Effector memory CD8-positive, alpha-beta T cell (primary cell): ENCODE data around the gene POMGNT1.

Source experiments
- ATAC-seq: fragments of 150-1000 bp; cut with Tn5 transposase; replicated peaks from 2 replicates; pipeline ENCODE4 v1.10.0; 2021; ENCODE audit warnings: mild to moderate bottlenecking, moderate library complexity
- DNase-seq, 3 experiments: peaks; one replicate each; pipeline ENCODE4 v3.0.0; 2021
- H3K27ac Mint-ChIP-seq, 2 donors: one replicate each; pipeline ENCODE4 v1.8.0; 2022; ENCODE audit warnings: mild to moderate bottlenecking in 2 of 2, mixed read lengths in 2 of 2, moderate library complexity in 2 of 2
- H3K27me3 Mint-ChIP-seq, 2 donors: one replicate each; pipeline ENCODE4 v1.8.0; 2022; ENCODE audit warnings: mixed read lengths in 2 of 2
- H3K36me3 Mint-ChIP-seq: one replicate; pipeline ENCODE4 v1.8.0; 2022; ENCODE audit warnings: mild to moderate bottlenecking, moderate library complexity, mixed read lengths; ENCODE audit not compliant: insufficient read depth
- H3K4me1 Mint-ChIP-seq, 2 donors: one replicate each; pipeline ENCODE4 v1.8.0; 2022; ENCODE audit warnings: low read depth in 2 of 2, mixed read lengths in 2 of 2
- H3K4me3 Mint-ChIP-seq, 2 donors: one replicate each; pipeline ENCODE4 v1.8.0; 2022; ENCODE audit warnings: mild to moderate bottlenecking in 2 of 2, mixed read lengths in 2 of 2, moderate library complexity in 2 of 2
- H3K9me3 Mint-ChIP-seq, 2 donors: one replicate each; pipeline ENCODE4 v1.8.0; 2022; ENCODE audit warnings: mixed read lengths in 2 of 2

Gene POMGNT1

DNA sequence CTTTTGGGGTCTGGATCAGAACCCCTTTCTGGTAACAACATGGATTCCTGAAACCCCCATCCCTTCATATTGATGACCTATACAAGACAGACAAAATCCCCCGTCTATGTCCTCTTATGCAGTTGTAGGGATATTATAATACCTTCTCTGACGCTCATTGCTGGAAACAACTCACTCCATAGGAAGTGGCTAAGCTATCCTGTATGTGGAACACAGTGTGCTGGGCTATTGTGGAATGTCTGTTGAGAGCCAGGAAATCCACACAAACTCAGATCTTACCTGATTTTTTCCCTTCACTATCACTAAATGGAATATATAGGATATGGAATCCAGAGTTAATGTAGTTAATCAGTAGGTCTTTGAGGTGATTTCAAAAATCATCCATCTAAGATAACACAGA is 48.1 kb downstream of the POMGNT1 start:
- H3K36me3 Mint-ChIP-seq = no peaks in the 10 kb centered on the region
- H3K27me3 Mint-ChIP-seq = no peaks in the 10 kb centered on the region
- DNase-seq (no peak), ATAC-seq (no peak)
- H3K4me3 Mint-ChIP-seq = no peak overlapping the region
- H3K4me1 Mint-ChIP-seq = no peaks in the 10 kb centered on the region
- no peaks in the 10 kb centered on the region for H3K9me3 Mint-ChIP-seq
- H3K27ac Mint-ChIP-seq = no peak overlapping the region

GRCh38 chr1:46148318-46148717 is 49.9 kb downstream of the POMGNT1 start:
- H3K4me1 Mint-ChIP-seq = no peaks in the 10 kb centered on the region
- H3K27me3 Mint-ChIP-seq = no peaks in the 10 kb centered on the region
- H3K36me3 Mint-ChIP-seq = no peaks in the 10 kb centered on the region
- no peak overlapping the region for H3K27ac Mint-ChIP-seq
- H3K4me3 Mint-ChIP-seq = no peak overlapping the region
- H3K9me3 Mint-ChIP-seq = no peaks in the 10 kb centered on the region
- ATAC-seq (no peak), DNase-seq (no peak)
